DMS114 treated with DMSO at 0.1 percent for 48 hours (cell line): ENCODE data around the gene UBE2QL1.

Experiments used
- DNase-seq: peaks from one replicate; lab custom pipeline; 2025; ENCODE audit not compliant: unreplicated experiment; lab: John Stamatoyannopoulos, UW

The UBE2QL1 gene

GRCh38 chr5:6522923-6523322 lies 74.3 kb downstream of the UBE2QL1 start:
- DNase-seq, result no peak

- no peak for DNase-seq
These were observed 76.8 kb downstream of the UBE2QL1 start for GRCh38 chr5:6525422-6525821.

GRCh38 chr5:6525910-6526309 lies 77.3 kb downstream of the UBE2QL1 start:
- DNase-seq, result no peak

GRCh38 chr5:6527749-6528455 lies 79.2 kb downstream of the UBE2QL1 start:
- no peak for DNase-seq

GRCh38 chr5:6535594-6535993 lies 86.9 kb downstream of the UBE2QL1 start:
- DNase-seq, result no peak

- DNase-seq, result no peak
These were observed 90.4 kb downstream of the UBE2QL1 start for GRCh38 chr5:6539060-6539459.

- DNase-seq, result no peak
These were observed 91.6 kb downstream of the UBE2QL1 start for GRCh38 chr5:6540111-6540827.

GRCh38 chr5:6541256-6542013 lies 92.8 kb downstream of the UBE2QL1 start:
- no peak for DNase-seq

GRCh38 chr5:6542421-6543345 lies 94.0 kb downstream of the UBE2QL1 start:
- DNase-seq, result no peak

GRCh38 chr5:6543346-6543730 lies 94.7 kb downstream of the UBE2QL1 start:
- no peak for DNase-seq

- no peak for DNase-seq
These were observed 95.3 kb downstream of the UBE2QL1 start for GRCh38 chr5:6543830-6544560.
